NCI-H2196 (cell line): ENCODE data around the gene KCNK1.

Experiments used
- DNase-seq: peaks from one replicate; lab custom pipeline; 2025; ENCODE audit not compliant: unreplicated experiment; lab: John Stamatoyannopoulos, UW

The KCNK1 gene

GRCh38 chr1:233613252-233614172 lies at the start of gene KCNK1:
KCNK1 (plus strand) TSS chr1:233614106; CDS start chr1:233614172, 66 bp downstream.
- peak; percentile 74 for DNase-seq

GRCh38 chr1:233565313-233565712 lies 48.6 kb upstream of the KCNK1 start:
- no peak for DNase-seq

GRCh38 chr1:233566886-233567285 lies 47.0 kb upstream of the KCNK1 start:
- no peak for DNase-seq

GRCh38 chr1:233569636-233570035 lies 44.3 kb upstream of the KCNK1 start:
- DNase-seq = no peak

- DNase-seq = no peak
Observed at GRCh38 chr1:233570216-233570615, 43.7 kb upstream of the KCNK1 start.

- DNase-seq = no peak
Observed at GRCh38 chr1:233570706-233571105, 43.2 kb upstream of the KCNK1 start.

GRCh38 chr1:233572896-233573295 lies 41.0 kb upstream of the KCNK1 start:
- no peak for DNase-seq

- DNase-seq = no peak
Observed at GRCh38 chr1:233575450-233575849, 38.5 kb upstream of the KCNK1 start.

GRCh38 chr1:233582439-233582838 lies 31.5 kb upstream of the KCNK1 start:
- no peak for DNase-seq

GRCh38 chr1:233584376-233584775 lies 29.5 kb upstream of the KCNK1 start:
- DNase-seq = no peak

- no peak for DNase-seq
Observed at GRCh38 chr1:233584931-233585330, 29.0 kb upstream of the KCNK1 start.

GRCh38 chr1:233586301-233586700 lies 27.6 kb upstream of the KCNK1 start:
- no peak for DNase-seq

GRCh38 chr1:233587196-233587595 lies 26.7 kb upstream of the KCNK1 start:
- DNase-seq = no peak

- no peak for DNase-seq
Observed at GRCh38 chr1:233587958-233588799, 25.7 kb upstream of the KCNK1 start.

GRCh38 chr1:233597489-233597901 lies 16.4 kb upstream of the KCNK1 start:
- DNase-seq = no peak

- DNase-seq = no peak
Observed at GRCh38 chr1:233598891-233599541, 14.9 kb upstream of the KCNK1 start.

GRCh38 chr1:233599542-233600073 lies 14.3 kb upstream of the KCNK1 start:
- DNase-seq = no peak

GRCh38 chr1:233600488-233600887 lies 13.4 kb upstream of the KCNK1 start:
- no peak for DNase-seq

- no peak for DNase-seq
Observed at GRCh38 chr1:233603478-233603877, 10.4 kb upstream of the KCNK1 start.

GRCh38 chr1:233605205-233605604 lies 8.7 kb upstream of the KCNK1 start:
- no peak for DNase-seq

- no peak for DNase-seq
Observed at GRCh38 chr1:233606813-233607212, 7.1 kb upstream of the KCNK1 start.
